Measurements from ENCODE around the gene LARGE1. TPM values are rescaled to one million over a fixed set of nuclear protein-coding genes. Genes with fewer than 3 reads are reported as not detected.

Gene LARGE1
- total RNA-seq, 1 experiment from 2014 or later, result 4.1 TPM

- no peak for DNase-seq
- H3K4me3 ChIP-seq, result no peak overlapping the region
- H3K36me3 ChIP-seq, result no peaks in the 10 kb centered on the region
- H3K27me3 ChIP-seq, result no peaks in the 10 kb centered on the region
- no peaks in the 10 kb centered on the region for H3K9me3 ChIP-seq
Observed at GRCh38 chr22:33350491-33350890, 569.8 kb downstream of the LARGE1 start.

- no peaks in the 10 kb centered on the region for H3K9me3 ChIP-seq
Observed at GRCh38 chr22:33347002-33347401, 573.3 kb downstream of the LARGE1 start.

GRCh38 chr22:33341611-33342010 is 578.7 kb downstream of the LARGE1 start:
- Histone ChIP-seq H3K27me3 (no peaks in the 10 kb centered on the region), H3K4me3 (no peak overlapping the region), H3K36me3 (no peaks in the 10 kb centered on the region), H3K9me3 (no peaks in the 10 kb centered on the region)
- DNase-seq, result no peak

More at GRCh38 chr22:33347002-33347401, 573.3 kb downstream of the LARGE1 start:
- H3K36me3 ChIP-seq, result no peaks in the 10 kb centered on the region
- no peak for DNase-seq
- no peaks in the 10 kb centered on the region for H3K27me3 ChIP-seq
- H3K4me3 ChIP-seq, result no peak overlapping the region

GRCh38 chr22:33337524-33337923 is 582.8 kb downstream of the LARGE1 start:
- H3K4me3 ChIP-seq, result no peak overlapping the region
- DNase-seq, result no peak
- H3K36me3 ChIP-seq, result no peaks in the 10 kb centered on the region
- H3K27me3 ChIP-seq, result no peaks in the 10 kb centered on the region
- H3K9me3 ChIP-seq, result no peaks in the 10 kb centered on the region

GRCh38 chr22:33335611-33336279 is 584.5 kb downstream of the LARGE1 start:
- H3K27me3 ChIP-seq, result no peaks in the 10 kb centered on the region
- no peak for DNase-seq
- no peaks in the 10 kb centered on the region for H3K36me3 ChIP-seq
- H3K9me3 ChIP-seq, result no peaks in the 10 kb centered on the region
- H3K4me3 ChIP-seq, result no peak overlapping the region

- Histone ChIP-seq H3K4me3 (no peak overlapping the region), H3K36me3 (no peaks in the 10 kb centered on the region), H3K27me3 (no peaks in the 10 kb centered on the region), H3K9me3 (no peaks in the 10 kb centered on the region)
- DNase-seq, result no peak
Observed at GRCh38 chr22:33332538-33332937, 587.7 kb downstream of the LARGE1 start.

- no peaks in the 10 kb centered on the region for H3K9me3 ChIP-seq
- no peaks in the 10 kb centered on the region for H3K27me3 ChIP-seq
- no peaks in the 10 kb centered on the region for H3K36me3 ChIP-seq
- H3K4me3 ChIP-seq, result no peak overlapping the region
- no peak for DNase-seq
Observed at GRCh38 chr22:33331017-33331416, 589.3 kb downstream of the LARGE1 start.

GRCh38 chr22:33330534-33330933 is 589.7 kb downstream of the LARGE1 start:
- DNase-seq, result no peak
- H3K27me3 ChIP-seq, result no peaks in the 10 kb centered on the region
- no peaks in the 10 kb centered on the region for H3K36me3 ChIP-seq
- no peak overlapping the region for H3K4me3 ChIP-seq
- H3K9me3 ChIP-seq, result no peaks in the 10 kb centered on the region

- DNase-seq, result no peak
- Histone ChIP-seq H3K36me3 (no peaks in the 10 kb centered on the region), H3K27me3 (no peaks in the 10 kb centered on the region), H3K4me3 (no peak overlapping the region), H3K9me3 (no peaks in the 10 kb centered on the region)
Observed at GRCh38 chr22:33329398-33329797, 590.9 kb downstream of the LARGE1 start.

- Histone ChIP-seq H3K9me3 (no peaks in the 10 kb centered on the region), H3K27me3 (no peaks in the 10 kb centered on the region), H3K36me3 (no peaks in the 10 kb centered on the region), H3K4me3 (no peak overlapping the region)
- peak; percentile 28 for DNase-seq
Observed at GRCh38 chr22:33328789-33329296, 591.4 kb downstream of the LARGE1 start.

GRCh38 chr22:33327348-33327860 is 592.9 kb downstream of the LARGE1 start:
- DNase-seq, result no peak
- no peaks in the 10 kb centered on the region for H3K9me3 ChIP-seq
- H3K36me3 ChIP-seq, result no peaks in the 10 kb centered on the region
- no peak overlapping the region for H3K4me3 ChIP-seq
- H3K27me3 ChIP-seq, result no peaks in the 10 kb centered on the region

GRCh38 chr22:33326540-33327295 is 593.6 kb downstream of the LARGE1 start:
- Histone ChIP-seq H3K27me3 (no peaks in the 10 kb centered on the region), H3K4me3 (no peak overlapping the region), H3K9me3 (no peaks in the 10 kb centered on the region), H3K36me3 (no peaks in the 10 kb centered on the region)
- no peak for DNase-seq

GRCh38 chr22:33325232-33326004 is 594.9 kb downstream of the LARGE1 start:
- no peaks in the 10 kb centered on the region for H3K9me3 ChIP-seq
- H3K27me3 ChIP-seq, result no peaks in the 10 kb centered on the region
- no peaks in the 10 kb centered on the region for H3K36me3 ChIP-seq
- no peak overlapping the region for H3K4me3 ChIP-seq
- no peak for DNase-seq

- Histone ChIP-seq H3K4me3 (no peak overlapping the region), H3K36me3 (no peaks in the 10 kb centered on the region), H3K9me3 (no peaks in the 10 kb centered on the region), H3K27me3 (no peaks in the 10 kb centered on the region)
- DNase-seq, result no peak
Observed at GRCh38 chr22:33324228-33324627, 596.0 kb downstream of the LARGE1 start.

GRCh38 chr22:33321466-33321865 is 598.8 kb downstream of the LARGE1 start:
- Histone ChIP-seq H3K9me3 (no peaks in the 10 kb centered on the region), H3K27me3 (no peaks in the 10 kb centered on the region), H3K4me3 (no peak overlapping the region), H3K36me3 (no peaks in the 10 kb centered on the region)
- no peak for DNase-seq

- Histone ChIP-seq H3K36me3 (no peaks in the 10 kb centered on the region), H3K9me3 (no peaks in the 10 kb centered on the region), H3K4me3 (no peak overlapping the region), H3K27me3 (no peaks in the 10 kb centered on the region)
- no peak for DNase-seq
Observed at GRCh38 chr22:33315954-33316353, 604.3 kb downstream of the LARGE1 start.

- H3K4me3 ChIP-seq, result no peak overlapping the region
- H3K9me3 ChIP-seq, result no peaks in the 10 kb centered on the region
- no peaks in the 10 kb centered on the region for H3K36me3 ChIP-seq
- DNase-seq, result no peak
- H3K27me3 ChIP-seq, result no peaks in the 10 kb centered on the region
Observed at GRCh38 chr22:33315117-33315516, 605.2 kb downstream of the LARGE1 start.
